Activated CD8-positive, alpha-beta memory T cell treated with anti-CD3 and anti-CD28 coated beads, Interleukin-2, amount 10 ng/mL, durations not matched to agents 7 days and 5 days (primary cell): ENCODE data around the gene CEP170B. TPM values are rescaled to one million over a fixed set of nuclear protein-coding genes. Genes with fewer than 3 reads are reported as not detected.
"Not testable (repeated sequence)": the region's sequence is repeated elsewhere in the genome, so short reads cannot be mapped to it uniquely, and the experiment has no call there.

Experiments used
- ATAC-seq: fragments of 150-1000 bp; cut with Tn5 transposase; one replicate; pipeline ENCODE4 v1.10.0; 2021; ENCODE audit warnings: moderate library complexity
- CTCF ChIA-PET: fragments of 350-600 bp; sonication (Branson Sonifier 250); formaldehyde crosslinking; loops from one replicate; lab custom pipeline; 2021; ENCODE audit warnings: antibody characterized with exemption; lab: Charles Lee
- DNase-seq: peaks from one replicate; pipeline ENCODE4 v3.0.0-alpha.2; 2020
- H3K27ac Mint-ChIP-seq: one replicate; pipeline ENCODE4 v1.8.0; 2021; ENCODE audit warnings: mild to moderate bottlenecking, mixed read lengths
- H3K27me3 Mint-ChIP-seq: one replicate; pipeline ENCODE4 v1.8.0; 2021; ENCODE audit warnings: mixed read lengths
- H3K36me3 Mint-ChIP-seq: one replicate; pipeline ENCODE4 v1.8.0; 2021; ENCODE audit warnings: mild to moderate bottlenecking, mixed read lengths
- H3K4me1 Mint-ChIP-seq: one replicate; pipeline ENCODE4 v1.8.0; 2021; ENCODE audit warnings: mixed read lengths
- H3K4me3 Mint-ChIP-seq: one replicate; pipeline ENCODE4 v1.8.0; 2021; ENCODE audit warnings: mild to moderate bottlenecking, moderate library complexity, mixed read lengths
- H3K9me3 Mint-ChIP-seq: one replicate; pipeline ENCODE4 v1.8.0; 2022; ENCODE audit warnings: low read depth, mixed read lengths
- total RNA-seq, 2 experiments: library from RNA; stranded (reverse); gene quantifications; one replicate each; pipeline ENCODE4 v1.2.3, GENCODE V29; 2021

CEP170B gene
- total RNA-seq, 2 experiments from 2014 or later: 4.6 to 8.5 TPM

DNA sequence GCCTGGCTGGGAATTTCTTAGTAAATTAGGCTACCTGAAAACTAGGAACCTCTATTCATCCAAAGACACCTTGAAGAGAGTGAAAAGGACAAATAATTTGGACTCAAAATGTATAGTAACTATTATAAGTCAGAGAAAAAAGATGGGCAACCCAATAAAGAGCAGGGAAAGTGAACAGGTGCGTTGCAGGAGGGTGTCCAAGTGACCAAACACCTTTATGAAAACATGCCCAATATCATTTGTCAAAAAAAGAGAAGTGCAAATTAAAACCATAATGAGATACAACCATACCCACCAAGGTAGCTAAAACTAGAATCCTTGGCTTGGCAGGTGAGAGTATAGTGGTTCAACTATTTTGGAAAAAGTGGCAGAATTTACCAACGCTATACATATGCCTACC lies 34.7 kb downstream of the CEP170B start:
- ATAC-seq: no peak

DNA sequence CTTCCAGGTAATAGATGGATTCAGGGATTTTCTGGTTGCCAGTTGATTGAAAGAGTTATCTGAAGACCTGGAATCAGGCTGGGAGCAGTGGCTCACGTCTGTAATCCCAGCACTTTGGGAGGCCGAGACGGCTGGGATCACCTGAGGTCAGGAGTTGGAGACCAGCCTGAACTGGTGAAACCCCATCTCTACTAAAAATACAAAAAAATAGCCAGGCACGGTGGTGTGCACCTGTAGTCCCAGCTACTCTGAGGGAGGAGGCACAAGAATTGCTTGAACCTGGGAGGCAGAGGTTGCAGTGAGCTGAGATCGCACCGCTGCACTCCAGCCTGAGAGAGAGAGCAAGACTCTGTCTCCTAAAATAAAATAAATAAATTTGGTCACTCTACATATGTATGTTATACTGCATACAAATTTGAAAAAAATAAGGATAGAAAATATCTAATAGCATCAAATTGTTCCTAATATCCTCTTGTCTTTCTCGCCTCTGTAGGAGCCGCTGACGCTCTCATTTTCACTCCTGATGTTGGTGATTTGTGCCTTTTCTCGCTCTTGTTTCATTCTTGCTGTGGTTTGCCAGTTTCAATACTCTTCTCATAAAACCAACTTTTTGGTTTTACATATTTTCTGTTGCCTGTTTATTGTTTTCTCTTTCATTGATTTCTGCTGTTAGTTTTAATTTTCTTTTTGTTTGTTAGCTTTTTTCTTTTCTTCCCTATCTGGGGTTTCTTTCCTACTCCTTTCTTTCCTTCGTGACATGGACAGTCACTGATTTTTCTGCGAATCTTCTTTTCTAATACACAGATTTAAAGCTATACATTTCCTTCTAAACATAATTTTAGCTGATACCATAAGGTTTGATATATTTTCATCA lies 35.8 kb downstream of the CEP170B start:
- no peaks in the 10 kb centered on the region for H3K9me3 Mint-ChIP-seq
- DNase-seq: no peak
- no peak overlapping the region for H3K27ac Mint-ChIP-seq
- CTCF ChIA-PET: interaction anchor here (1.4 to 1.5 kb wide), 3 partner anchors 9 to 145 kb away, joined by 3 to 5 read pairs (median 3); no protein-coding TSS in a partner anchor
- ATAC-seq: no peak
- peaks cover 19% of the 10 kb centered on the region for H3K4me1 Mint-ChIP-seq
- no peaks in the 10 kb centered on the region for H3K36me3 Mint-ChIP-seq
- no peak overlapping the region for H3K4me3 Mint-ChIP-seq
- peaks cover 50% of the 10 kb centered on the region for H3K27me3 Mint-ChIP-seq

More for the DNA sequence above, 34.7 kb downstream of the CEP170B start:
- Mint-ChIP-seq H3K9me3 (no peaks in the 10 kb centered on the region), H3K36me3 (no peaks in the 10 kb centered on the region), H3K4me3 (no peak overlapping the region), H3K4me1 (peaks cover 17% of the 10 kb centered on the region), H3K27ac (no peak overlapping the region), H3K27me3 (peaks cover 48% of the 10 kb centered on the region)
- DNase-seq: no peak
- CTCF ChIA-PET: interaction anchor here (1.4 kb wide), 1 partner anchor 146 kb away, joined by 3 read pairs; no protein-coding TSS in a partner anchor

DNA sequence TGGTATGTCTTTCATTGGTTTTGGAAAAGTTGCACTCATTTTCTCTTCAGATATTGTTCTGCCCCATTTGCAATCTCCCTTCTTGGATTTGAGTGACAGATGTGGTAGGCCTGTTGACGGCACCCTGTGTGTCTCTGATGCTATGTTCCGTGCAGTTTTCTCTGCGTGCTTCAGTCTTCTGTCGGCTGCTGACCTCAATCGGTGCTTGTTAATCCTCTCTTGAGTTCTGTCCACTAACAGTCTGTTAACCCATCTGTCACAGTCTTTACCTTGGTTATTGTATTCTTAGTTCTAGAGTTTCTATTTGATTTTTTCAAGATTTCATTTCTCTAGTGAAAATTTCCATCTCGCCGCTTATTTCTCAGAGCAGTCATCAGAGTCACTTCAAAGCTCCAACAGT lies 38.9 kb downstream of the CEP170B start:
- Mint-ChIP-seq H3K36me3 (no peaks in the 10 kb centered on the region), H3K9me3 (no peaks in the 10 kb centered on the region), H3K4me1 (peaks cover 16% of the 10 kb centered on the region), H3K4me3 (no peak overlapping the region), H3K27ac (no peak overlapping the region), H3K27me3 (peaks cover 59% of the 10 kb centered on the region)
- DNase-seq (no peak), ATAC-seq (no peak)
- CTCF ChIA-PET: no interaction called here

DNA sequence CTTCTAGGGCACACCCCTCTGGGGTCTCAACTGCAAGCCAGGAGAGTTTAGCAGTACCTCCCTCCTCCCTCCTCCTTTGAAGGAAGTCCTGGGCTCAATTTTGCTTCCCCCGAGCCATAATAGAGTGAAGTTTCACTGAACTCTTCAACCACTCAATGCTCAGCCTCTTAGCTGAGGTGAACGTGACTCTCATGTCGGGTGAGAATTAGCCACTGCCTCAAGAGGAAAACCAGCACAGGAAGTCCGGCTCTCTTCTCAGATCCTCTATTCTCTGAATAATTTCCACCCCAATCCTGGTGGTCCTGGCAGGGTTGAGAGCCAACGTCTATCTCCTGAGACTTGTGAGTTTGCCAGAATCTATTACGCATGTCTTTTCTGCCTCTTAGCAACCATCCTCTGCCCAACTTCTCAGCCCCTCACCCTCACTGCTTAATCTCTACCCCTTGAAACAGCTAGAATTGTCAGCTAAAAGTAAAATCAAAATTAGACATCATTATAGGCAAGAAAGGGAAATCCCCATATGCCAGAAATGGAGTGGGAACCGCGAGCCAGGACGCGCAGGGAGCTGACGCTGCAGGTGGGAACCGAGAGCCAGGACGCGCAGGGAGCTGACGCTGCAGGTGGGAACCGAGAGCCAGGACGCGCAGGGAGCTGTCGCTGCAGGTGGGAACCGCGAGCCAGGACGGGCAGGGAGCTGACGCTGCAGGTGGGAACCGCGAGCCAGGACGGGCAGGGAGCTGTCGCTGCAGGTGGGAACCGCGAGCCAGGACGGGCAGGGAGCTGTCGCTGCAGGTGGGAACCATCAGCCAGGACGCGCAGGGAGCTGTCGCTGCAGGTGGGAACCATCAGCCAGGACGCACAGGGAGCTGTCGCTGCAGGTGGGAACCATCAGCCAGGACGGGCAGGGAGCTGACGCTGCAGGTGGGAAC lies 39.8 kb downstream of the CEP170B start:
- H3K4me3 Mint-ChIP-seq, H3K27ac Mint-ChIP-seq, H3K9me3 Mint-ChIP-seq, CTCF ChIA-PET, DNase-seq, H3K36me3 Mint-ChIP-seq, ATAC-seq: not testable (repeated sequence)
- Mint-ChIP-seq H3K27me3 (peaks cover 59% of the 10 kb centered on the region), H3K4me1 (peaks cover 16% of the 10 kb centered on the region)

DNA sequence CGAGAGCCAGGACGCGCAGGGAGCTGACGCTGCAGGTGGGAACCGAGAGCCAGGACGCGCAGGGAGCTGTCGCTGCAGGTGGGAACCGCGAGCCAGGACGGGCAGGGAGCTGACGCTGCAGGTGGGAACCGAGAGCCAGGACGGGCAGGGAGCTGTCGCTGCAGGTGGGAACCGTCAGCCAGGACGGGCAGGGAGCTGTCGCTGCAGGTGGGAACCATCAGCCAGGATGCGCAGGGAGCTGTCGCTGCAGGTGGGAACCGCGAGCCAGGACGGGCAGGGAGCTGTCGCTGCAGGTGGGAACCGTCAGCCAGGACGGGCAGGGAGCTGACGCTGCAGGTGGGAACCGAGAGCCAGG lies 40.5 kb downstream of the CEP170B start:
- H3K27me3 Mint-ChIP-seq: peaks cover 58% of the 10 kb centered on the region
- H3K9me3 Mint-ChIP-seq, CTCF ChIA-PET, ATAC-seq, DNase-seq, H3K4me3 Mint-ChIP-seq, H3K27ac Mint-ChIP-seq, H3K36me3 Mint-ChIP-seq: not testable (repeated sequence)
- H3K4me1 Mint-ChIP-seq: peaks cover 16% of the 10 kb centered on the region

DNA sequence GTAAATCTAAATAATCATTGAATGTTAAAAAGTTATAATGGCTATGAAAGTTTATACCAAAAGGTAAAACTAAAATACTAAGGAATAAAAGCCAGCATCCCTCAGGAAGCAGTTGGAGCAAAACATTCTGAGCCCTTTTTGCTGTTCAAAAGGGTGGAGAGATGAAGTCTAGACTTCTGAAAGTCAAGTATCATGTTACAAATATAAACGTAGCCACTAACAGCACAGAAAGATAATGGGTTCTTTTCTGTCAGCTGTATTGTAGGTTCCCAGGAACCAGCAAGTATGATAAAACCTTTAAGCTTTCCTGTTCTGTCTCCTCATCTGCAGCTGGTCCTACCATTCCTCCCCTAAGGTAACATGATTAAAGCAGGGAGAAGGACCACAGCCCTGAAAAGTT lies 43.2 kb downstream of the CEP170B start:
- Mint-ChIP-seq H3K36me3 (peaks cover 4% of the 10 kb centered on the region), H3K4me1 (peaks cover 9% of the 10 kb centered on the region), H3K4me3 (no peak overlapping the region), H3K27ac (no peak overlapping the region), H3K9me3 (peaks cover 15% of the 10 kb centered on the region), H3K27me3 (peaks cover 49% of the 10 kb centered on the region)
- CTCF ChIA-PET: no interaction called here
- ATAC-seq (no peak), DNase-seq (no peak)

DNA sequence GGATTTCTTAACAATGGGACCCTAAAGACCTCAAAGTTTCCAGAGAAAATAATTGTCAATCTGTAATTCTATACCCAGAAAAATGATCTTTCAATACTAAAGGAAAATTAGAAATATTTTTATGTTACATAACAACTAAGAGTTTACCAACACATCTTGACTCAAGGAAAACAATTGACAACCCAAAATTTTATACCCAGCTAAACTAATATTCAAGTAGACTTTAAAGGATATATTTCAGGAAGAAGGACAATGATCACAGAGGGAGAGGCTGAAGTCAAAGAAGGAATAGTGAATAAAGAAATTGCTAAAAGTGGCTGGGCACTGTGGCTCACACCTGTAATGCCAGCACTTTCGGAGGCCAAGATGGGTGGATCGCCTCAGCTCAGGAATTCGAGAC lies 47.0 kb downstream of the CEP170B start:
- CTCF ChIA-PET: no interaction called here
- H3K9me3 Mint-ChIP-seq: peaks cover 16% of the 10 kb centered on the region
- H3K4me3 Mint-ChIP-seq: no peak overlapping the region
- H3K4me1 Mint-ChIP-seq: no peaks in the 10 kb centered on the region
- H3K27me3 Mint-ChIP-seq: peaks cover 50% of the 10 kb centered on the region
- ATAC-seq: no peak
- no peak for DNase-seq
- peaks cover 4% of the 10 kb centered on the region for H3K36me3 Mint-ChIP-seq
- H3K27ac Mint-ChIP-seq: no peak overlapping the region

DNA sequence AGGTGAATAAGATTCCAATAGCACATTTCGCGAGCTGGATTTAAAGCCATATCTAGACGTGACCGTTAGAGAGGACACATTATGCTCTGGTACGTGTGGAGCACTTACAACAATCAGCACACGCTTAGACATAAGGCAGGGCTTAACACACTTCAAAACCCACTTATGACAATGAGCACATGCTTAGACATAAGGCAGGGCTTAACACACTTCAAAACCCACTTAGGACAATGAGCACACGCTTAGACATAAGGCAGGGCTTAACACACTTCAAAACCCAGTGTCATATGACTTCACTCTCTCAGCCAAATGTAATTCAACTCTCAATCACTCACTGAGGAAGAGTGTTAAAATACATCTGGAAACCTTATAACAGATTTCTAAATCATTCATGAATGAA lies 48.4 kb downstream of the CEP170B start:
- no peak for DNase-seq

DNA sequence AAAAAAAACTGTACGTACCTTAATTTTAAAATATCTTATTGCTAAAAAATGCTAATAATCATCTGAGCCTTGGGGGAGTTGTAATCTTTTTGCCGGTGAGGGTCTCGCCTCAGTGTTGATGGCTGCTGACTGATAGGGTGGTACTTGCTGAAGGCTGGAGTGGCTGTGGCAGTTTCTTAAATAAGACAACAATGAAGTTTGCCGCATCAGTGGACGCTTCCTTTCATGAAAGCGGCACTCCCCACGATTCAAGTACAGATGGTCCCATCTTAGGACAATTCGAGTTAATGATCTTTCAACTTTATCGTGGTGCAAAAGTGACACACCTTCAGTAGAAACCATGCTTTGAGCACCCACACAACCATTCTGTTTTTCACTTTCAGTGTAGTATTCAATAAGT lies 52.0 kb downstream of the CEP170B start:
- no peak overlapping the region for H3K27ac Mint-ChIP-seq
- no peaks in the 10 kb centered on the region for H3K4me1 Mint-ChIP-seq
- peaks cover 5% of the 10 kb centered on the region for H3K9me3 Mint-ChIP-seq
- DNase-seq (no peak), ATAC-seq (no peak)
- CTCF ChIA-PET: interaction anchor here (1.7 kb wide), 1 partner anchor 16 kb away, joined by 4 read pairs; no protein-coding TSS in a partner anchor
- H3K36me3 Mint-ChIP-seq: peaks cover 1% of the 10 kb centered on the region
- H3K4me3 Mint-ChIP-seq: no peak overlapping the region
- H3K27me3 Mint-ChIP-seq: peaks cover 41% of the 10 kb centered on the region

More for the DNA sequence above, 48.4 kb downstream of the CEP170B start:
- H3K4me3 Mint-ChIP-seq: no peak overlapping the region
- CTCF ChIA-PET: no interaction called here
- peaks cover 16% of the 10 kb centered on the region for H3K9me3 Mint-ChIP-seq
- peaks cover 41% of the 10 kb centered on the region for H3K27me3 Mint-ChIP-seq
- no peaks in the 10 kb centered on the region for H3K4me1 Mint-ChIP-seq
- no peak for ATAC-seq
- no peak overlapping the region for H3K27ac Mint-ChIP-seq
- H3K36me3 Mint-ChIP-seq: peaks cover 4% of the 10 kb centered on the region

DNA sequence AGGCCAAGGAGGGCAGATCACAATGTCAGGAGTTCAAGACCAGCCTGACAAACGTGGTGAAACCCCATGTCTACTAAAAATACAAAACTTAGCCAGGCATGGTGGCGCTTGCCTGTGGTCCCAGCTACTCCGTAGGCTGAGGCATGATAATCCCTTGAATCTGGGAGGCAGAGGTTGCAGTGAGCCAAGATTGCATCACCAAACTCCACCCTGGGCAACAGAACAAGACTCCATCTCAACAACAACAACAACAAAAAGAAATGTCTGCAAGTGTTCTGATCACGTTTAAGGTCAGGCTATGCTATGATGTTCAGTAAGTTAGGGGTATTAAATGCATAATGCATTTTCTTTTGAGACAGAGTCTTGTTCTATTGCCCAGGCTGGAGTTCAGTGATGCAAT lies 52.9 kb downstream of the CEP170B start:
- no peak overlapping the region for H3K4me3 Mint-ChIP-seq
- CTCF ChIA-PET: no interaction called here
- ATAC-seq (no peak), DNase-seq (no peak)
- peaks cover 41% of the 10 kb centered on the region for H3K27me3 Mint-ChIP-seq
- H3K36me3 Mint-ChIP-seq: no peaks in the 10 kb centered on the region
- no peaks in the 10 kb centered on the region for H3K4me1 Mint-ChIP-seq
- H3K9me3 Mint-ChIP-seq: peaks cover 4% of the 10 kb centered on the region
- H3K27ac Mint-ChIP-seq: no peak overlapping the region

DNA sequence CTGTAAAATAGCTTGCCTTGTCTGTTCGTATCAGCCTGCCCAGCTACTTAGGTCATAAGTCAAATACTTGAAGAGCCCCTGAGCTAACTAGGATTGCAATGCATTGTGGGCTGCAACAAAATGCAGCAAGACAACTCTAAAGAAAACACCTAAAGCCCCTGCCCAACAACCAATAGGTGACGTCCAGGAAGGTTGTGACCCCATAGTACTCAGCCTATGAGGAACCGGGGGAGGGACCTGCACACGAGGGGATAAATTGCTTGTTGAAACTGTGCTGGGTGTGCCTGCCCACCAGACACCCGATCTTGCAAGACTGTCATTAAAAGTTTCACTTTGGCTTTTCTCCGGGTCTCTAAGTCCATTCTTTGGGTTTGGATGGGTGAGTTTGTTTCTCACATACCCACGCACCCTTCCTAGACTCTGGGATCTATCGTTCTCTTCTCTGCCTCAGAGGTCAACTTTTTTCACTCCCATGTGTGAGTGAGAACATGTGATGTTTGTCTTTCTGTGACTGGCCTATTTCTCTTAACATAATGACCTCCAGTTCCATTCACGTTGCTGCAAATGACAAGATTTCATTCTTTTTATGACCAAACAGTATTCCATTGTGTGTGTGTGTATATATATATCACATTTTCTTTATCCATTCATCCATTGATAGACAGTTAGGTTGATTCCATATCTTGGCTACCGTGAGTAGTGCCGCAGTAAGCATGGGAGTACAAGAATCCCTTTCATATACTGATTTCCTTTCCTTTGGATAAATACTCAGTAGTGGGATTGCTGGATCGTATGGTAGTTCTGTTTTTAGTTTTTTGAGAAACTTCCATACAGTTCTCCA lies 54.3 kb downstream of the CEP170B start:
- H3K27me3 Mint-ChIP-seq: peaks cover 34% of the 10 kb centered on the region
- H3K4me3 Mint-ChIP-seq, H3K27ac Mint-ChIP-seq, H3K36me3 Mint-ChIP-seq, ATAC-seq, CTCF ChIA-PET, H3K9me3 Mint-ChIP-seq, DNase-seq, H3K4me1 Mint-ChIP-seq: not testable (repeated sequence)

DNA sequence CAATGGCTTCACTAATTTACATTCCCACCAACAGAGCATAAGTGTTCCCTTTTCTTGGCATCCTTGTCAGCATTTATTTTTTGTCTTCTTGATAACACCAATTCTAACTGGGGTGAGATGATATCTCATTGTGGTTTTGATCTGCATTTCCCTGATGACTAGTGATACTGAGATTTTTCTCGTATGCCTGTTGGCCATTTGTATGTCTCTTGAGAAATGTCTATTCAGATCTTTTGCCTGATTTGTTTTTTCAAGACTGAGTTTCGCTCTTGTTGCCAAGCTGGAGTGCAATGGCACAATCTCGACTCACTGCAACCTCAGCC lies 54.9 kb downstream of the CEP170B start:
- ATAC-seq: no peak
- DNase-seq: no peak
- no peaks in the 10 kb centered on the region for H3K36me3 Mint-ChIP-seq
- H3K4me1 Mint-ChIP-seq: no peaks in the 10 kb centered on the region
- H3K9me3 Mint-ChIP-seq: no peaks in the 10 kb centered on the region
- H3K4me3 Mint-ChIP-seq: no peak overlapping the region
- H3K27me3 Mint-ChIP-seq: peaks cover 29% of the 10 kb centered on the region
- CTCF ChIA-PET: no interaction called here
- no peak overlapping the region for H3K27ac Mint-ChIP-seq
